Left forelimb (tissue), 1 donor: ENCODE results near the gene LATS2.
"Not testable (repeated sequence)": the region's sequence is repeated elsewhere in the genome, so short reads cannot be mapped to it uniquely, and the experiment has no call there.

ENCODE experiments used
- DNase-seq: peaks from one replicate; pipeline ENCODE4 v3.0.0-alpha.2; 2018; ENCODE audit warnings: low spot score

The LATS2 gene

GRCh38 chr13:20960663-20961309 is 100.6 kb downstream of the LATS2 start:
- DNase-seq: no peak

- not testable (repeated sequence) for DNase-seq
Observed at GRCh38 chr13:20957049-20957620, 104.3 kb downstream of the LATS2 start.

GRCh38 chr13:20955496-20955895 is 105.9 kb downstream of the LATS2 start:
- no peak for DNase-seq

GRCh38 chr13:20953245-20953931 is 108.0 kb downstream of the LATS2 start:
- DNase-seq: no peak

GRCh38 chr13:20952838-20953237 is 108.5 kb downstream of the LATS2 start:
- no peak for DNase-seq

GRCh38 chr13:20948001-20948400 is 113.4 kb downstream of the LATS2 start:
- not testable (repeated sequence) for DNase-seq

- DNase-seq: no peak
Observed at GRCh38 chr13:20945952-20946383, 115.4 kb downstream of the LATS2 start.

- DNase-seq: no peak
Observed at GRCh38 chr13:20942938-20943559, 118.3 kb downstream of the LATS2 start.

GRCh38 chr13:20940511-20940910 is 120.9 kb downstream of the LATS2 start:
- DNase-seq: not testable (repeated sequence)

GRCh38 chr13:20940083-20940482 is 121.3 kb downstream of the LATS2 start:
- no peak for DNase-seq

- no peak for DNase-seq
Observed at GRCh38 chr13:20939662-20940061, 121.7 kb downstream of the LATS2 start.

- DNase-seq: no peak
Observed at GRCh38 chr13:20938302-20938701, 123.1 kb downstream of the LATS2 start.

GRCh38 chr13:20927596-20928257 is 133.7 kb downstream of the LATS2 start:
- no peak for DNase-seq

GRCh38 chr13:20925395-20925790 is 136.0 kb downstream of the LATS2 start:
- not testable (repeated sequence) for DNase-seq

GRCh38 chr13:20924758-20925394 is 136.5 kb downstream of the LATS2 start:
- no peak for DNase-seq

- DNase-seq: no peak
Observed at GRCh38 chr13:20923272-20923671, 138.1 kb downstream of the LATS2 start.
